Osteocyte (in vitro differentiated cells): Measurements from ENCODE around the gene BAHCC1. TPM values are rescaled to one million over a fixed set of nuclear protein-coding genes. Genes with fewer than 3 reads are reported as not detected.

Experiments used
- DNase-seq: peaks from one replicate; pipeline ENCODE4 v3.0.0; 2021; ENCODE audit warnings: mixed read lengths; ENCODE audit not compliant: unreplicated experiment; ENCODE audit errors: extremely low spot score
- H3K27ac Mint-ChIP-seq: one replicate; pipeline ENCODE4 v1.8.0; 2021; ENCODE audit warnings: mild to moderate bottlenecking, mixed read lengths; ENCODE audit not compliant: unreplicated experiment
- H3K27me3 Mint-ChIP-seq: one replicate; pipeline ENCODE4 v1.8.0; 2021; ENCODE audit warnings: mixed read lengths; ENCODE audit not compliant: unreplicated experiment
- H3K36me3 Mint-ChIP-seq: one replicate; pipeline ENCODE4 v1.8.0; 2021; ENCODE audit warnings: mixed read lengths; ENCODE audit not compliant: unreplicated experiment
- H3K4me1 Mint-ChIP-seq: one replicate; pipeline ENCODE4 v1.8.0; 2021; ENCODE audit warnings: mixed read lengths; ENCODE audit not compliant: unreplicated experiment
- H3K4me3 Mint-ChIP-seq: one replicate; pipeline ENCODE4 v1.8.0; 2021; ENCODE audit warnings: mild to moderate bottlenecking, moderate library complexity, mixed read lengths; ENCODE audit not compliant: unreplicated experiment
- H3K9me3 Mint-ChIP-seq: one replicate; pipeline ENCODE4 v1.8.0; 2021; ENCODE audit warnings: mixed read lengths; ENCODE audit not compliant: unreplicated experiment
- CTCF ChIP-seq: fragments of 200-600 bp; sonication (generic); IDR thresholded peaks from 2 replicates; pipeline ENCODE4 v1.5.0; 2021; ENCODE audit warnings: antibody characterized with exemption, mild to moderate bottlenecking, moderate library complexity
- total RNA-seq: library from RNA; stranded (reverse); gene quantifications from 2 replicates; pipeline ENCODE4 v1.2.1, GENCODE V29; 2021

Gene BAHCC1
- total RNA-seq, 1 donor from 2014 or later, result 55.7 TPM

- Mint-ChIP-seq H3K27me3 (no peaks in the 10 kb centered on the region), H3K27ac (no peak overlapping the region), H3K36me3 (no peaks in the 10 kb centered on the region), H3K4me1 (peaks cover 28% of the 10 kb centered on the region), H3K4me3 (no peak overlapping the region), H3K9me3 (no peaks in the 10 kb centered on the region)
- TF ChIP-seq CTCF, result no peak
- DNase-seq, result no peak
Measured at GRCh38 chr17:81493198-81494038, 98.2 kb downstream of the BAHCC1 start.

- Mint-ChIP-seq H3K4me1 (peaks cover 18% of the 10 kb centered on the region), H3K27ac (no peak overlapping the region), H3K4me3 (no peak overlapping the region), H3K9me3 (no peaks in the 10 kb centered on the region), H3K36me3 (no peaks in the 10 kb centered on the region), H3K27me3 (no peaks in the 10 kb centered on the region)
- DNase-seq, result no peak
- no peak for TF ChIP-seq CTCF
Measured at GRCh38 chr17:81494626-81495377, 99.5 kb downstream of the BAHCC1 start.

DNA sequence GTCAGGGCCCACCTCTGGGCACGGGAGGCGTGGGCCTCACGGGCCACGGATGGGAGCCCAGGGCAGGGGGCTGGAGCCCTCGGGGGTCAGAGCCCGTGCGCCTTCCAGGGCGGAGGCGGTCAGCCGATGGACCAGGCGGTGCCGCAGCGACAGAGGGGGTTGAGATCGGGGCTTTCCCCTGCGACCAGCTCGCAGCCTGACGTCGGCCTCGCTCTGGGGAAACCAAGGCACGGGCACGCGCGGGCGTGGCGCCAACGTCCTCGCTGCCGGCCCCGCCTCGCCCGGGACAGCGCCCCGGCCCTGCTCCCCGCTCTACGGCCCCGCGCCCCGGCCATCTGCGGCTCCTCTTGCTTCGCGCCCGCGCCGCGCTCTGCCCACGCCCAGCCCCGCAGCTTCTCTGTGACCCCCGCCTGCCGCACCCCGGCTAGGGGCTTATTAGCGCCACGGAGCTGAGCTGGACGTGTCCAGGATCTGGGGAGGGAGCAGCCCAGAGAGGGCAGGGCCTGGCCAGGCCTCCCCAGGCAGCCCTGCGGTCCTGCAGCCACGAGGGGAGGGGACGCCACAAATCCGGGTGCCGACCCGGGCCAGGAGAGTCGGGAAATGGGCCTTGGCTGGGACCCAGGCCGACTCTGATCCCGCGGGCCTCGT lies 103.8 kb downstream of the BAHCC1 start:
- no peak overlapping the region for H3K27ac Mint-ChIP-seq
- H3K4me3 Mint-ChIP-seq, result no peak overlapping the region
- no peaks in the 10 kb centered on the region for H3K36me3 Mint-ChIP-seq
- H3K4me1 Mint-ChIP-seq, result peaks cover 8% of the 10 kb centered on the region
- H3K27me3 Mint-ChIP-seq, result no peaks in the 10 kb centered on the region
- no peak for TF ChIP-seq CTCF
- DNase-seq, result no peak
- H3K9me3 Mint-ChIP-seq, result no peaks in the 10 kb centered on the region

- H3K4me1 Mint-ChIP-seq, result peaks cover 8% of the 10 kb centered on the region
- no peaks in the 10 kb centered on the region for H3K36me3 Mint-ChIP-seq
- H3K27me3 Mint-ChIP-seq, result no peaks in the 10 kb centered on the region
- no peaks in the 10 kb centered on the region for H3K9me3 Mint-ChIP-seq
- H3K27ac Mint-ChIP-seq, result no peak overlapping the region
- TF ChIP-seq CTCF, result no peak
- DNase-seq, result no peak
- no peak overlapping the region for H3K4me3 Mint-ChIP-seq
Measured at GRCh38 chr17:81499601-81499970, 104.3 kb downstream of the BAHCC1 start.

GRCh38 chr17:81500047-81500446 lies 104.8 kb downstream of the BAHCC1 start:
- no peaks in the 10 kb centered on the region for H3K9me3 Mint-ChIP-seq
- no peak for DNase-seq
- no peak overlapping the region for H3K4me3 Mint-ChIP-seq
- H3K27me3 Mint-ChIP-seq, result no peaks in the 10 kb centered on the region
- no peaks in the 10 kb centered on the region for H3K36me3 Mint-ChIP-seq
- no peak overlapping the region for H3K27ac Mint-ChIP-seq
- TF ChIP-seq CTCF, result no peak
- H3K4me1 Mint-ChIP-seq, result peaks cover 8% of the 10 kb centered on the region
